ENCODE data around the gene TMCO1.
"Not testable (repeated sequence)": the region's sequence is repeated elsewhere in the genome, so short reads cannot be mapped to it uniquely, and the experiment has no call there.

- TF ChIP-seq POLR2A, CTCF (IDR thresholded peaks at IDR 0.05): not testable (repeated sequence)
Observed at GRCh38 chr1:165783519-165783918, 14.9 kb upstream of the TMCO1 start.
